Pancreas (tissue), 10 donors: ENCODE data around the gene PACS2. TPM values are rescaled to one million over a fixed set of nuclear protein-coding genes. Genes with fewer than 3 reads are reported as not detected.

Experiments
- ATAC-seq, 4 donors: fragments of 200-7000 bp; cut with Tn5 transposase; one replicate each; pipeline versions ENCODE4 v1.8.0 to v1.9.1; 2020; ENCODE audit warnings: mild to moderate bottlenecking in 4 of 4, moderate library complexity in 4 of 4
- DNase-seq, 6 donors: peaks; one replicate each; pipeline ENCODE4 v3.0.0-alpha.2; 2020
- FAIRE-seq: peaks from 2 replicates; lab custom pipeline; 2012; peaks lifted over from hg19 to GRCh38; lab: Jason Lieb, UNC
- H3K27ac ChIP-seq, 4 donors: fragments of 200-600 bp; sonication (generic); 1 replicate in 3 of 4; 2 replicates in 1 of 4; pipeline versions ENCODE4 v1.5.0 to v1.8.0; 2020
- H3K27me3 ChIP-seq, 4 donors: fragments of 200-600 bp; one replicate each; pipeline ENCODE4 v1.8.0; 2021
- H3K36me3 ChIP-seq, 3 donors: fragments of 200-600 bp; sonication (generic) in 1 of 3; one replicate each; pipeline versions ENCODE4 v1.5.0 to v1.8.0; 2020 to 2021
- H3K4me1 ChIP-seq, 3 donors: fragments of 200-600 bp; one replicate each; pipeline ENCODE4 v1.8.0; 2021
- H3K4me3 ChIP-seq, 4 donors: fragments of 200-600 bp; sonication (generic) in 2 of 4; one replicate each; pipeline versions ENCODE4 v1.5.0 to v1.8.0; 2020 to 2021
- H3K9me3 ChIP-seq, 4 donors: fragments of 200-600 bp; one replicate each; pipeline ENCODE4 v1.8.0; 2021
- WGBS, 2 donors: extraction: QIAGEN DNeasy Blood & Tissue Kit; methylation state at CpG; one replicate each; pipeline ENCODE4 v1.1.7; 2013; 5-methylcytosine and 5-hydroxymethylcytosine counted together
- intact Hi-C, 3 donors: fragments of 100-400 bp; cut with DNase I; formaldehyde crosslinking; loops; one replicate each; pipeline versions ENCODE4 v1.11.1 to v1.14.2; 2022
- polyA plus RNA-seq, 2 donors: library from polyadenylated mRNA; stranded (reverse); fragments of 200-250 nt; gene quantifications; one replicate each; pipeline ENCODE4 v1.2.3, GENCODE V29; 2013
- total RNA-seq, 6 donors: library from RNA; stranded (reverse); fragmentation: NEBNext Ultra II Directional in 4 of 6; extraction: Animal tissue kit (Norgen Biotek cat#: 25700) in 4 of 6; gene quantifications; one replicate each; pipeline versions ENCODE4 v1.2.1 to v1.2.4, GENCODE V29; 2021 to 2023
- TF ChIP-seq, protein P1 (sequence below), 4 donors: fragments of 200-600 bp; sonication (generic) in 3 of 4; IDR thresholded peaks; one replicate each; pipeline versions ENCODE4 v1.5.0 to v1.8.0; 2021; ENCODE audit warnings: antibody characterized with exemption in 4 of 4
- donor health status: healthy with polysubstance abuse.
- donor health status: DM: no; HTN: no; CAD: no; lungs with moderate emphysema.
- donor health status: DM: no; HTN: no; CAD: no.
- donor health status: control.
- donor health status: control.
- donor health status: Bipolar disorder and iron deficiency.
- donor health status: DM: yes; HTN: yes; CAD: no.
- donor health status: DM: no; HTN: no; CAD: no.
- donor health status: DM: no; HTN: no; CAD: no.
- donor health status: DM: yes; HTN: yes; CAD: no.

PACS2 gene
- total and polyA plus RNA-seq, 8 donors = 36.9 to 128 (median 49.3) TPM

DNA sequence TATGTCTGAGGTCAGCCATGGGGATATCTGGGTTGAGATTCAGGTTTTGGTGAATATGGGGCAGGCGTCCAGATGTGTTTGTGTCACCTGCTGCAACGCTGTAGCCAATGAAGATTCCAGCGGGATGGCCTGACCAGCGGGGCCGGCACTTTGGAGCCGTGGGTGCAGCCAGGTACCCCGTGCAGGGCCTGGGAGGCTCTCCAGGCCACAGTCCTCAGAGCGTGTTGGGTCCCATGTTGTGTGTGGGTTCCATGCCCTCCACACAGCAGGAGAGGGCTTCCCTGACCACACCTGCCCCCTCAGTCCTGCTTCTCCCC is 80.9 kb downstream of the PACS2 start:
- Histone ChIP-seq H3K4me3 (no peak overlapping the region), H3K27ac (no peak overlapping the region), H3K4me1 (peaks cover 0 to 6% (median 3%) of the 10 kb centered on the region in 3 donors), H3K36me3 (no peaks in the 10 kb centered on the region), H3K27me3 (no peaks in the 10 kb centered on the region), H3K9me3 (no peaks in the 10 kb centered on the region)
- TF ChIP-seq, protein P1, sequence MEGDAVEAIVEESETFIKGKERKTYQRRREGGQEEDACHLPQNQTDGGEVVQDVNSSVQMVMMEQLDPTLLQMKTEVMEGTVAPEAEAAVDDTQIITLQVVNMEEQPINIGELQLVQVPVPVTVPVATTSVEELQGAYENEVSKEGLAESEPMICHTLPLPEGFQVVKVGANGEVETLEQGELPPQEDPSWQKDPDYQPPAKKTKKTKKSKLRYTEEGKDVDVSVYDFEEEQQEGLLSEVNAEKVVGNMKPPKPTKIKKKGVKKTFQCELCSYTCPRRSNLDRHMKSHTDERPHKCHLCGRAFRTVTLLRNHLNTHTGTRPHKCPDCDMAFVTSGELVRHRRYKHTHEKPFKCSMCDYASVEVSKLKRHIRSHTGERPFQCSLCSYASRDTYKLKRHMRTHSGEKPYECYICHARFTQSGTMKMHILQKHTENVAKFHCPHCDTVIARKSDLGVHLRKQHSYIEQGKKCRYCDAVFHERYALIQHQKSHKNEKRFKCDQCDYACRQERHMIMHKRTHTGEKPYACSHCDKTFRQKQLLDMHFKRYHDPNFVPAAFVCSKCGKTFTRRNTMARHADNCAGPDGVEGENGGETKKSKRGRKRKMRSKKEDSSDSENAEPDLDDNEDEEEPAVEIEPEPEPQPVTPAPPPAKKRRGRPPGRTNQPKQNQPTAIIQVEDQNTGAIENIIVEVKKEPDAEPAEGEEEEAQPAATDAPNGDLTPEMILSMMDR (IDR thresholded peaks at IDR 0.05) = no peak
- 94% methylated on average over 8 of the region's 8 CpGs for WGBS, 2 donors
- intact Hi-C loops = no loop called here
- DNase-seq (peak in 4 of 6 donors; percentile 9 to 52 (median 32)), FAIRE-seq (no peak), ATAC-seq (no peak)

DNA sequence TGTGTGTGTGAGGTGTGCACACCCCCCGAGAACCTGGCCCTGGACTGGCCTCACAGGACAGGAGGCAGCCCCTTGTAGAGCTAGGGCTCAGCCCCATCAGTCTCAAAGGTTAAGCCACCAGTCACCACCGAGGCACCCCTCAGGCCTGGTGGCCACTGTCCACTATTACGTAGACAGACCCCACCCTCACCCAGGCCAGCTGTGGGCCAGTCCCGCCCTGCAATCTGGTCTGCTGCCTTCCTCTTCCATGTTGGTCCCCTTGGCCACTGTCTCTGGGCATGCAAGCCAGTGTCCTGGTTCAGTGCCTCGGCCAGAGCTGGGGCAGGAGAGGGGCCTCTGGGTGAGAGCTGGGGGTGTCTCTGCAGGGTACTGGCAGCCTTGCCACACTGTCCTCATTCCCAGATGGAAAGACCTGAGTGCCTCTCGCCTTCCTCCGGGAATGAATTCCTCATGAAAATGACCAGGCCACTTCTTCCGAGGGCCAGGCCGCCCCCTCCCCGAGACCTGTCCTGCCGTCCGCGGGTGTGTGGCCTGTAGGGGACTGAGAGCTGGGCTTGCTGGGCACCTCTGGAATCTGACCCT is 82.9 kb downstream of the PACS2 start:
- Histone ChIP-seq H3K27ac (peak overlapping the region in 2 of 4 donors; percentile 71 to 81), H3K4me3 (peak overlapping the region in 3 of 4 donors; percentile 76 to 91 (median 86)), H3K27me3 (no peaks in the 10 kb centered on the region), H3K36me3 (no peaks in the 10 kb centered on the region), H3K4me1 (peaks cover 0 to 6% (median 3%) of the 10 kb centered on the region in 3 donors), H3K9me3 (no peaks in the 10 kb centered on the region)
- intact Hi-C loops = no loop called here
- TF ChIP-seq, protein P1 (IDR thresholded peaks at IDR 0.05) = no peak
- 85% methylated on average over 13 of the region's 13 CpGs for WGBS, 2 donors
- DNase-seq = peak in 4 of 6 donors; percentile 14 to 74 (median 50)
- FAIRE-seq = no peak
- peak in 1 of 4 donors; percentile 1 for ATAC-seq

DNA sequence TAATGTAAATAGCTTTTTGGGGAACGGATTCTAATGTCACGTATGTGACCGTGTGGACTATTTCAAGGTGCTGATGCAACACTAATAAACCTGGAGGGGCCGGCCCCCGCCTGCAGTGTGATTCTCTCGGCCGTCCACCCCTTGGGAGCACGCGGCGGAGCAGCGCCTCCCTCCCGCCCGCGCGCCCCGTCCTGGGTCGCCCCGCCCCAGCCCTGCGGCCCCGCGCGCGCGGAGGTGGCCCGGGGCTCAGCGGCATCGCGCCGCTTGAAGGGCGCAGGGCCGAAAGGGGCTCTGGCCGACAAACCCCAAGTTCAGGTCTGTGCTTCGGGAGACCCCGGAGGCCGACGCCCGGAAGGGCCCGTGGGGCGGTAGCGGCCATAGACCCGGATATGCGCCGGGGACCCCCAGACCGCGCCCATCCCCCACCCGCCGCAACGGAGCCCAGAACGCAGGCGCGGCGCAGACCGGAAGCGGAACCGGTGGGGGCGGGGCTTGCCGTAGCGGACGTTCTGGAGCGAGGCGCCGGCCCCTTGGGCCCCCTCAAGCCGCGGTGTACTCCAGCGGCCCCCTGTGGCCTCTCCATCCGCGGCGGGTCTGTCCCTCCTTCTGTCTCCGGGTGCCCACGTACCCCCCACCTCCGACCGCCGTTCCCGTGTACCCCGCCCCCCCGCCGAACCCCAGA is 83.6 kb downstream of the PACS2 start, which contains the start of gene TEX22:
TEX22 (plus strand) TSS at position 495 of the 682 bp plus-strand sequence. CDS start 803 bp downstream, outside the sequence.
- H3K9me3 ChIP-seq = no peaks in the 10 kb centered on the region
- H3K27me3 ChIP-seq = no peaks in the 10 kb centered on the region
- TF ChIP-seq, protein P1 (IDR thresholded peaks at IDR 0.05) = no peak
- H3K36me3 ChIP-seq = no peaks in the 10 kb centered on the region
- intact Hi-C loops = no loop called here
- peak within 1 kb of the TSS; percentile 42 to 82 (median 76) for H3K27ac ChIP-seq
- H3K4me1 ChIP-seq = peaks cover 0 to 6% (median 3%) of the 10 kb centered on the region in 3 donors
- DNase-seq (peak; percentile 76 to 96 (median 89)), ATAC-seq (peak; percentile 89 to 96 (median 94)), FAIRE-seq (no peak)
- H3K4me3 ChIP-seq = peak within 1 kb of the TSS; percentile 76 to 91 (median 82)
- WGBS, 2 donors = 0 to 1% methylated on average over 61 to 77 of the region's 77 CpGs

DNA sequence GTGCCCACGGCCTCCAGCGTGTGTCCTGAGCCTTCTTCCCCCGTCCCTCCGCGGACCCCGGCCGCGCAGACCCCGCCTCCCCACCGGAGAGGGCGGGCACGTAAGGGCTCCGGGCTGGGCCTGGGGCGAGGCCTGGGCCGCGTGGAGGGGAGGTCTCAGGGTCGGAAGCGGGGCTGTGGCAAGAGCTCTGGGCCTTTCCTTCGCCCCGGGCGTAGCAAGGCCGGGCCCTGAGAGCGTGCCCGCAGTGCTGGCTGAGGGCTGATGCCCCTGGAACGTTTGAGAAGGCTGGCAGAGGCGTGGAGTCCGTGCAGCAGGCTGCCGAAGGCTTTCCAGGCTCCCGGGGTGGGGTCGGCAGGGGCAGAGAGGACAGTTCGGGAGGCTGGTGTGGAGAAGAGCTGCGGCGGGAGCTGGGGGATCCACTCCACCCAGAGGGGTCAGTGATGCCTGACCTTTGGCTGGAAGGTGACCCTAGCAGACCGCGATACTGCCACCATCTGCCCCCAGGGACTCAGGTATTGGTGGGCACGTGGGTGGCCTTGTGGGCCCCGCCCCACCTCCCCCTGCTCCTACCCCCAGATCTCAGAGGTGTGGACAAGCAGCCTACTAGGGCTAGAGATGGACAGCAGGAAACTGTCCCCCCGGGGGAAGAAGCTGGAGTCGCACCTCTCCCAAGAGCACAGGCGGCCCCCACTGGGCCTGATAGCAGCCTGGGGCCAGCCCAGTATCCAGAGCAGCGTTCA is 84.3 kb downstream of the PACS2 start:
- FAIRE-seq (no peak), ATAC-seq (peak; percentile 33 to 58 (median 46)), DNase-seq (peak in 2 of 6 donors; percentile 26 to 36)
- Histone ChIP-seq H3K4me1 (peaks cover 0 to 6% (median 3%) of the 10 kb centered on the region in 3 donors), H3K27me3 (no peaks in the 10 kb centered on the region), H3K27ac (peak overlapping the region; percentile 42 to 82 (median 76)), H3K36me3 (no peaks in the 10 kb centered on the region), H3K9me3 (no peaks in the 10 kb centered on the region), H3K4me3 (peak overlapping the region; percentile 76 to 91 (median 82))
- intact Hi-C loops = no loop called here
- TF ChIP-seq, protein P1 (IDR thresholded peaks at IDR 0.05) = no peak
- 32% methylated on average over 39 to 41 of the region's 41 CpGs for WGBS, 2 donors
